ENCODE results near the gene ENTPD2.

Gene ENTPD2

GRCh38 chr9:137082925-137083290 is 29.0 kb upstream of the ENTPD2 start:
- ChIA-PET POLR2A (interaction anchor here (7.8 kb wide), 1 partner anchor 14 kb away, joined by 137 read pairs; the partner anchor contains the start of gene SAPCD2), CTCF (interaction anchor here (0.9 to 5.9 kb wide), 5 partner anchors 8 to 54 kb away, joined by 3 to 34 read pairs (median 6); no protein-coding TSS in a partner anchor)
- no peaks in the 10 kb centered on the region for H3K9me3 ChIP-seq (ENCODE audit: control insufficient read depth, insufficient read depth, low read depth, low read length)
- H3K27ac ChIP-seq (ENCODE audit: extremely low read depth, low read depth, low read length), result no peak overlapping the region
- H3K36me3 ChIP-seq (ENCODE audit: control insufficient read depth in 2 of 2, insufficient read depth in 1 of 2, low read length in 2 of 2), result peaks cover 0 to 46% of the 10 kb centered on the region in 2 experiments; a peak in 1 of 3 replicates
- TF ChIP-seq ZFHX2 (tag by site-specific recombination; conservative IDR thresholded peaks at IDR 0.05) (peak; percentile 71; the same call in 1 of the 2 replicates), SCRT2 (tag by site-specific recombination; IDR thresholded peaks at IDR 0.05) (no peak)
- no peak overlapping the region for H3K4me3 ChIP-seq (ENCODE audit: low read depth, low read length)
- H3K4me1 ChIP-seq (ENCODE audit: control insufficient read depth, insufficient read depth, low read length), result 0 out of 2 replicates have a peak, but pooled peaks cover 3% of the 10 kb centered on the region

- ChIA-PET POLR2A (interaction anchor here (1.0 to 7.8 kb wide), 2 partner anchors 13 to 30 kb away, joined by 3 to 137 read pairs; partner anchors contain the start of gene SAPCD2), CTCF (interaction anchor here (0.6 to 5.9 kb wide), 5 partner anchors 15 to 1751 kb away, joined by 3 to 34 read pairs (median 6); no protein-coding TSS in a partner anchor)
- peaks cover 0 to 46% of the 10 kb centered on the region in 2 experiments; a peak in 1 of 3 replicates for H3K36me3 ChIP-seq (ENCODE audit: control insufficient read depth in 2 of 2, insufficient read depth in 1 of 2, low read length in 2 of 2)
- H3K4me3 ChIP-seq (ENCODE audit: low read depth, low read length), result no peak overlapping the region
- no peaks in the 10 kb centered on the region; the same call in 1 of the 2 replicates for H3K4me1 ChIP-seq (ENCODE audit: control insufficient read depth, insufficient read depth, low read length)
- no peak overlapping the region for H3K27ac ChIP-seq (ENCODE audit: extremely low read depth, low read depth, low read length)
- no peaks in the 10 kb centered on the region for H3K9me3 ChIP-seq (ENCODE audit: control insufficient read depth, insufficient read depth, low read depth, low read length)
- TF ChIP-seq ZBTB10 (tag by site-specific recombination; IDR thresholded peaks at IDR 0.05), result no peak
- no peak for TF ChIP-seq ZSCAN30 (tag by site-specific recombination; IDR thresholded peaks at IDR 0.05)
- no peak for TF ChIP-seq FEZF1 (tag by site-specific recombination; IDR thresholded peaks at IDR 0.05)
- no peak for TF ChIP-seq ZNF621 (tag by site-specific recombination; IDR thresholded peaks at IDR 0.05)
- no peak for TF ChIP-seq ZNF677 (tag by site-specific recombination; IDR thresholded peaks at IDR 0.05)
Measured at GRCh38 chr9:137082222-137082924, 28.5 kb upstream of the ENTPD2 start.

GRCh38 chr9:137080260-137081122 is 26.6 kb upstream of the ENTPD2 start:
- H3K4me3 ChIP-seq (ENCODE audit: low read depth, low read length), result no peak overlapping the region
- no peaks in the 10 kb centered on the region; the same call in 1 of the 2 replicates for H3K4me1 ChIP-seq (ENCODE audit: control insufficient read depth, insufficient read depth, low read length)
- peaks cover 0 to 46% of the 10 kb centered on the region in 2 experiments; a peak in 1 of 3 replicates for H3K36me3 ChIP-seq (ENCODE audit: control insufficient read depth in 2 of 2, insufficient read depth in 1 of 2, low read length in 2 of 2)
- ChIA-PET CTCF (interaction anchor here (5.9 kb wide), 1 partner anchor 13 kb away, joined by 34 read pairs; no protein-coding TSS in a partner anchor), POLR2A (interaction anchor here (0.7 to 7.8 kb wide), 2 partner anchors 11 to 120 kb away, joined by 3 to 137 read pairs; partner anchors contain the start of genes SAPCD2 and TPRN)
- H3K9me3 ChIP-seq (ENCODE audit: control insufficient read depth, insufficient read depth, low read depth, low read length), result no peaks in the 10 kb centered on the region
- no peak overlapping the region for H3K27ac ChIP-seq (ENCODE audit: extremely low read depth, low read depth, low read length)
- TF ChIP-seq ZNF211 (tag by site-specific recombination; IDR thresholded peaks at IDR 0.05; ENCODE audit: low read depth) (no peak), KLF8 (tag by site-specific recombination; IDR thresholded peaks at IDR 0.05) (no peak), ZBTB17 (tag by site-specific recombination; IDR thresholded peaks at IDR 0.05) (no peak), ZNF221 (tag by site-specific recombination; IDR thresholded peaks at IDR 0.05; ENCODE audit: borderline replicate concordance) (no peak), MEIS1 (CRISPR knock-in tag; IDR thresholded peaks at IDR 0.05; ENCODE audit: borderline replicate concordance) (no peak), ZNF76 (tag by site-specific recombination; IDR thresholded peaks at IDR 0.05; ENCODE audit: borderline replicate concordance, low read depth) (no peak), YY2 (tag by site-specific recombination; IDR thresholded peaks at IDR 0.05) (no peak), PATZ1 (tag by site-specific recombination; IDR thresholded peaks at IDR 0.05) (no peak), ZNF350 (tag by site-specific recombination; IDR thresholded peaks at IDR 0.05) (no peak), ZNF2 (tag by site-specific recombination; IDR thresholded peaks at IDR 0.05) (no peak), ZNF169 (tag by site-specific recombination; IDR thresholded peaks at IDR 0.05) (no peak), ZNF639 (tag by site-specific recombination; IDR thresholded peaks at IDR 0.05) (no peak), ZNF624 (tag by site-specific recombination; IDR thresholded peaks at IDR 0.05) (no peak), ZSCAN16 (tag by site-specific recombination; IDR thresholded peaks at IDR 0.05) (no peak), GLI2 (tag by site-specific recombination; IDR thresholded peaks at IDR 0.05; ENCODE audit: borderline replicate concordance, low read depth) (no peak), KLF9 (tag by site-specific recombination; IDR thresholded peaks at IDR 0.05; ENCODE audit: low read depth) (no peak)
